Ovary (tissue), 9 donors: ENCODE data around the gene ANKUB1. TPM values are rescaled to one million over a fixed set of nuclear protein-coding genes. Genes with fewer than 3 reads are reported as not detected.

Experiments used
- DNase-seq, 5 donors: peaks; one replicate each; pipeline ENCODE4 v3.0.0-alpha.2; 2019 to 2020
- H3K27ac ChIP-seq, 2 donors: fragments of 200-600 bp; one replicate each; pipeline versions ENCODE4 v1.5.1 to v1.8.0; 2019 to 2022
- H3K27me3 ChIP-seq: fragments of 200-600 bp; one replicate; pipeline ENCODE4 v1.8.0; 2022
- H3K36me3 ChIP-seq: fragments of 200-600 bp; sonication (generic); one replicate; pipeline ENCODE4 v1.5.1; 2019
- H3K4me1 ChIP-seq: one replicate; pipeline ENCODE4 v1.8.1; 2013; ENCODE audit warnings: mild to moderate bottlenecking, moderate library complexity; ENCODE audit not compliant: insufficient read depth
- H3K4me3 ChIP-seq: fragments of 200-600 bp; sonication (generic); one replicate; pipeline ENCODE4 v1.5.1; 2017
- H3K9me3 ChIP-seq, 2 donors: fragments of 200-600 bp in 1 of 2; sonication (generic) in 1 of 2; one replicate each; pipeline versions ENCODE4 v1.5.1 to v1.8.1; 2013 to 2019; ENCODE audit warnings: mild to moderate bottlenecking in 1 of 2, moderate library complexity in 1 of 2
- EP300 ChIP-seq: sonication (generic); formaldehyde crosslinking; IDR thresholded peaks from one replicate; pipeline ENCODE4 v1.6.1; 2017; ENCODE audit warnings: antibody characterized with exemption
- POLR2A ChIP-seq: fragments of 450-650 bp; IDR thresholded peaks from one replicate; pipeline ENCODE4 v1.6.1; 2017; ENCODE audit warnings: antibody characterized with exemption, mild to moderate bottlenecking, moderate library complexity
- WGBS, 3 donors: extraction: QIAGEN DNeasy Blood & Tissue Kit in 1 of 3; methylation state at CpG; one replicate each; pipeline versions ENCODE4 v1.1.5 to v1.1.7; 2013 to 2017; 5-methylcytosine and 5-hydroxymethylcytosine counted together
- intact Hi-C, 4 donors: fragments of 100-400 bp; cut with DNase I; formaldehyde crosslinking; loops; one replicate each; pipeline versions ENCODE4 v1.11.0 to v1.15.1; 2022 to 2023
- polyA plus RNA-seq, 2 donors: library from polyadenylated mRNA; stranded (reverse); fragments of 200-250 nt in 1 of 2; fragments of 350-450 nt in 1 of 2; fragmentation: Illumina TruSeq in 1 of 2; extraction: RNeasy Lipid Tissue Mini Kit (QIAGEN cat#74804) in 1 of 2; gene quantifications; one replicate each; pipeline ENCODE4 v1.2.3, GENCODE V29; 2013 to 2014
- total RNA-seq, 7 donors: library from RNA; depleted of rRNA in 2 of 7; stranded (reverse); fragments of >200 nt in 2 of 7; fragmentation: NEBNext Ultra II Directional in 3 of 7; extraction: Animal tissue kit (Norgen Biotek cat#: 25700) in 3 of 7; gene quantifications; one replicate each; pipeline versions ENCODE4 v1.1.0 to v1.2.4, GENCODE V29; 2016 to 2023
- TF ChIP-seq, protein P1 (sequence below), 3 donors: fragments of 450-650 bp in 2 of 3; fragments of 200-600 bp in 1 of 3; IDR thresholded peaks; one replicate each; pipeline versions ENCODE4 v1.5.1 to v1.8.0; 2016 to 2022; ENCODE audit warnings: antibody characterized with exemption in 3 of 3, mild to moderate bottlenecking in 1 of 3
- donor health status: DM: no; HTN: no; CAD: no; lungs with moderate emphysema.
- donor health status: DM: no; HTN: no; CAD: no.
- donor health status: Bipolar disorder and iron deficiency.
- donor health status: DM: yes; HTN: yes; CAD: no.
- donor health status: DM: no; HTN: no; CAD: no.
- donor health status: DM: yes; HTN: yes; CAD: no.

The ANKUB1 gene
- total and polyA plus RNA-seq, 9 donors, result 0.10 to 3.8 (median 0.48) TPM; not detected in 4

DNA sequence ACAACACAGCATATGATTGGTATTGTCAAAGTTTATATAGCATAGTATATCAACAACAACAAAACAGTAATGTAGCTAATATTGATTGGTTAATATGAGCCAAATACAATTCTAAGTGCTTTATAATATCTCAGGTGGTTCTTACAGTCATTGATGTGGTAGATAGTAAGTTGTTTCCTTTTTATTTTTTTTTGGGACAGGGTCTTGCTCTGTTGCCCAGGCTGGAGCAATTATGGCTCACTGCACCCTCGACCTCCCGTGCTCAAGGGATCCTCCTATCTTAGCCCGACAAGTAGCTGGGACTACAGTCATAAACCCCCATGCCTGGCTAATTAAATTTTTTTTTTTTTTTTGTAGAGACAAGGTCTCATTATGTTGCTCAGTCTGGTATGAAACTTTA lies 23.4 kb upstream of the ANKUB1 start:
- peaks cover 7% of the 10 kb centered on the region for H3K4me1 ChIP-seq
- no peaks in the 10 kb centered on the region for H3K9me3 ChIP-seq
- H3K27me3 ChIP-seq, result no peaks in the 10 kb centered on the region
- H3K4me3 ChIP-seq, result no peak overlapping the region
- no peaks in the 10 kb centered on the region for H3K36me3 ChIP-seq
- TF ChIP-seq POLR2A (no peak), EP300 (no peak)
- TF ChIP-seq, protein P1, sequence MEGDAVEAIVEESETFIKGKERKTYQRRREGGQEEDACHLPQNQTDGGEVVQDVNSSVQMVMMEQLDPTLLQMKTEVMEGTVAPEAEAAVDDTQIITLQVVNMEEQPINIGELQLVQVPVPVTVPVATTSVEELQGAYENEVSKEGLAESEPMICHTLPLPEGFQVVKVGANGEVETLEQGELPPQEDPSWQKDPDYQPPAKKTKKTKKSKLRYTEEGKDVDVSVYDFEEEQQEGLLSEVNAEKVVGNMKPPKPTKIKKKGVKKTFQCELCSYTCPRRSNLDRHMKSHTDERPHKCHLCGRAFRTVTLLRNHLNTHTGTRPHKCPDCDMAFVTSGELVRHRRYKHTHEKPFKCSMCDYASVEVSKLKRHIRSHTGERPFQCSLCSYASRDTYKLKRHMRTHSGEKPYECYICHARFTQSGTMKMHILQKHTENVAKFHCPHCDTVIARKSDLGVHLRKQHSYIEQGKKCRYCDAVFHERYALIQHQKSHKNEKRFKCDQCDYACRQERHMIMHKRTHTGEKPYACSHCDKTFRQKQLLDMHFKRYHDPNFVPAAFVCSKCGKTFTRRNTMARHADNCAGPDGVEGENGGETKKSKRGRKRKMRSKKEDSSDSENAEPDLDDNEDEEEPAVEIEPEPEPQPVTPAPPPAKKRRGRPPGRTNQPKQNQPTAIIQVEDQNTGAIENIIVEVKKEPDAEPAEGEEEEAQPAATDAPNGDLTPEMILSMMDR (IDR thresholded peaks at IDR 0.05), result no peak
- WGBS, 3 donors, result 77 to 86% (median 84%) methylated on average over 3 of the region's 3 CpGs
- H3K27ac ChIP-seq, result no peak overlapping the region
- no peak for DNase-seq
- intact Hi-C loops, result no loop called here

- no peaks in the 10 kb centered on the region for H3K27me3 ChIP-seq
- intact Hi-C loops, result no loop called here
- H3K4me3 ChIP-seq, result no peak overlapping the region
- no peaks in the 10 kb centered on the region for H3K9me3 ChIP-seq
- TF ChIP-seq POLR2A (no peak), EP300 (no peak)
- TF ChIP-seq, protein P1 (IDR thresholded peaks at IDR 0.05), result no peak
- no peak for DNase-seq
- H3K4me1 ChIP-seq, result peaks cover 7% of the 10 kb centered on the region
- no peaks in the 10 kb centered on the region for H3K36me3 ChIP-seq
- 83 to 88% (median 84%) methylated on average over 1 of the region's 1 CpG for WGBS, 3 donors
- no peak overlapping the region for H3K27ac ChIP-seq
These were observed 23.0 kb upstream of the ANKUB1 start for GRCh38 chr3:149815321-149815720.

- H3K4me3 ChIP-seq, result peak overlapping the region; percentile 76
- WGBS, 3 donors, result 0 to 1% (median 0%) methylated on average over 28 to 29 of the region's 29 CpGs
- no peaks in the 10 kb centered on the region for H3K9me3 ChIP-seq
- peak overlapping the region; percentile 62 to 97 for H3K27ac ChIP-seq
- peaks cover 7% of the 10 kb centered on the region for H3K4me1 ChIP-seq
- no peak for TF ChIP-seq POLR2A
- TF ChIP-seq, protein P1 (IDR thresholded peaks at IDR 0.05), result no peak
- no peak for TF ChIP-seq EP300
- H3K27me3 ChIP-seq, result no peaks in the 10 kb centered on the region
- no peaks in the 10 kb centered on the region for H3K36me3 ChIP-seq
- intact Hi-C loops, result no loop called here
- peak in 2 of 5 donors; percentile 18 to 23 for DNase-seq
These were observed 21.3 kb upstream of the ANKUB1 start for GRCh38 chr3:149813367-149814281.

GRCh38 chr3:149812606-149813366 lies 20.4 kb upstream of the ANKUB1 start, which contains the start of gene RNF13:
Gene RNF13 (plus strand): TSS chr3:149813215. CDS start chr3:149846027, 32,812 bp downstream.
- DNase-seq, result peak; percentile 96 to 98 (median 97)
- Histone ChIP-seq H3K36me3 (no peaks in the 10 kb centered on the region), H3K4me3 (peak within 1 kb of the TSS; percentile 76), H3K9me3 (no peaks in the 10 kb centered on the region), H3K4me1 (peaks cover 7% of the 10 kb centered on the region), H3K27ac (peak within 1 kb of the TSS; percentile 94 to 97), H3K27me3 (no peaks in the 10 kb centered on the region)
- no peak for TF ChIP-seq EP300
- TF ChIP-seq POLR2A, result peak; percentile 55
- TF ChIP-seq, protein P1 (IDR thresholded peaks at IDR 0.05), result no peak
- intact Hi-C loops, result no loop called here
- WGBS, 3 donors, result 1% methylated on average over 45 to 56 of the region's 56 CpGs
